Neural cell (in vitro differentiated cells): Measurements from ENCODE around the gene CRLF2. TPM values are rescaled to one million over a fixed set of nuclear protein-coding genes. Genes with fewer than 3 reads are reported as not detected.
"Not testable (repeated sequence)": the region's sequence is repeated elsewhere in the genome, so short reads cannot be mapped to it uniquely, and the experiment has no call there.

Experiments
- H2AFZ ChIP-seq: fragments of 200-600, 300-800 bp; sonication (generic), shearing (Covaris generic); 2 replicates; pipeline ENCODE4 v1.6.0; 2014; ENCODE audit warnings: low read depth, mild to moderate bottlenecking, antibody characterized with exemption, low read length, moderate library complexity
- H3F3A ChIP-seq: fragments of 200-600 bp; shearing (Covaris generic); 2 replicates; pipeline ENCODE4 v1.6.1; 2016; ENCODE audit warnings: mild to moderate bottlenecking, moderate library complexity, mixed read lengths, antibody characterized with exemption, low read length; ENCODE audit not compliant: insufficient read depth, poor library complexity, severe bottlenecking
- H3K27ac ChIP-seq: fragments of 200-600, 300-800 bp; sonication (generic), shearing (Covaris generic); 2 replicates; pipeline ENCODE4 v1.5.1; 2014; ENCODE audit warnings: mild to moderate bottlenecking, low read length, moderate library complexity
- H3K27me3 ChIP-seq: fragments of 300-800, 200-600 bp; sonication (generic), shearing (Covaris generic); 2 replicates; pipeline ENCODE4 v1.6.0; 2014; ENCODE audit warnings: mild to moderate bottlenecking, low read depth, low read length, moderate library complexity; ENCODE audit not compliant: insufficient read depth
- H3K36me3 ChIP-seq: fragments of 300-800, 200-600 bp; sonication (generic), shearing (Covaris generic); 2 replicates; pipeline ENCODE4 v1.5.1; 2014; ENCODE audit warnings: mild to moderate bottlenecking, antibody characterized with exemption, low read length, moderate library complexity; ENCODE audit not compliant: insufficient read depth
- H3K4me2 ChIP-seq: fragments of 300-800, 200-600 bp; sonication (generic), shearing (Covaris generic); 2 replicates; pipeline ENCODE4 v1.6.0; 2014; ENCODE audit warnings: mild to moderate bottlenecking, low read length
- H3K4me3 ChIP-seq: fragments of 300-800, 200-600 bp; sonication (generic), shearing (Covaris generic); 2 replicates; pipeline ENCODE4 v1.5.1; 2014; ENCODE audit warnings: mild to moderate bottlenecking, low read length, moderate library complexity
- H3K79me2 ChIP-seq: fragments of 200-600 bp; shearing (Covaris generic); replicated peaks from 2 replicates; pipeline ENCODE4 v1.6.0; 2014; ENCODE audit warnings: mild to moderate bottlenecking, low read length, moderate library complexity; ENCODE audit not compliant: insufficient read depth
- H3K9ac ChIP-seq: fragments of 300-800, 200-600 bp; sonication (generic), shearing (Covaris generic); 2 replicates; pipeline ENCODE4 v1.6.1; 2016; ENCODE audit warnings: mild to moderate bottlenecking, low read length, mixed read lengths
- H3K9me2 ChIP-seq: fragments of 200-600 bp; shearing (Covaris generic); 2 replicates; pipeline ENCODE4 v1.6.1; 2016; ENCODE audit warnings: mild to moderate bottlenecking, low read length, mixed read lengths; ENCODE audit not compliant: insufficient read depth
- H3K9me3 ChIP-seq: fragments of 200-600, 300-800 bp; sonication (generic), shearing (Covaris generic); 2 replicates; pipeline ENCODE4 v1.6.1; 2016; ENCODE audit warnings: mild to moderate bottlenecking, mixed run types, low read length, moderate library complexity, mixed read lengths
- H4K20me1 ChIP-seq: fragments of 200-600 bp; shearing (Covaris generic); 2 replicates; pipeline ENCODE4 v1.6.1; 2016; ENCODE audit warnings: mild to moderate bottlenecking, mixed run types; ENCODE audit not compliant: insufficient read depth
- CTCF ChIP-seq: fragments of 450-650 bp; IDR thresholded peaks from 2 replicates; pipeline ENCODE4 v1.5.1; 2014; ENCODE audit warnings: antibody characterized with exemption, mild to moderate bottlenecking, moderate library complexity; ENCODE audit not compliant: poor library complexity, severe bottlenecking
- EP300 ChIP-seq: fragments of 450-650 bp; conservative IDR thresholded peaks from 2 replicates; pipeline ENCODE4 v1.6.1; 2014; ENCODE audit warnings: antibody characterized with exemption, mild to moderate bottlenecking, moderate library complexity; ENCODE audit not compliant: poor library complexity, severe bottlenecking
- EZH2 ChIP-seq: fragments of 200-600, 300-800 bp; shearing (Covaris generic), sonication (generic); IDR thresholded peaks from 2 replicates; pipeline ENCODE4 v1.6.1; 2014; ENCODE audit warnings: antibody characterized with exemption, low read length, borderline replicate concordance, mild to moderate bottlenecking; ENCODE audit not compliant: insufficient read depth, poor library complexity, severe bottlenecking
- MXI1 ChIP-seq: fragments of 450-650 bp; conservative IDR thresholded peaks from 2 replicates; pipeline ENCODE4 v1.6.1; 2014; ENCODE audit warnings: antibody characterized with exemption, mild to moderate bottlenecking; ENCODE audit not compliant: poor library complexity, severe bottlenecking
- POLR2AphosphoS5 ChIP-seq: IDR thresholded peaks from 2 replicates; pipeline ENCODE4 v1.6.1; 2012
- RAD21 ChIP-seq: fragments of 450-650 bp; conservative IDR thresholded peaks from 2 replicates; pipeline ENCODE4 v1.6.1; 2014; ENCODE audit warnings: antibody characterized with exemption, mild to moderate bottlenecking, moderate library complexity
- REST ChIP-seq: IDR thresholded peaks from 2 replicates; pipeline ENCODE4 v1.6.1; 2012; ENCODE audit warnings: borderline replicate concordance
- SMC3 ChIP-seq: fragments of 450-650 bp; conservative IDR thresholded peaks from 2 replicates; pipeline ENCODE4 v1.6.1; 2014; ENCODE audit warnings: antibody characterized with exemption, mild to moderate bottlenecking, moderate library complexity; ENCODE audit not compliant: poor library complexity
- TAF1 ChIP-seq: IDR thresholded peaks from 2 replicates; pipeline ENCODE4 v1.6.1; 2012; ENCODE audit warnings: low read depth
- polyA plus RNA-seq: library from polyadenylated mRNA; depleted of rRNA; stranded (reverse); fragments of >200 nt; gene quantifications from 2 replicates; pipeline ENCODE4 v1.2.3, GENCODE V29; 2014

The CRLF2 gene
- polyA plus RNA-seq, 1 donor from 2014 or later, result not detected

GRCh38 chrX:1172496-1172895 lies 40.0 kb downstream of the CRLF2 start:
- no peak overlapping the region for H3K4me3 ChIP-seq
- H4K20me1 ChIP-seq, result no peaks in the 10 kb centered on the region
- no peaks in the 10 kb centered on the region for H3K9me3 ChIP-seq
- H3K9me2 ChIP-seq, result no peaks in the 10 kb centered on the region
- H3K9ac ChIP-seq, result no peak overlapping the region
- H3K27me3 ChIP-seq, result no peaks in the 10 kb centered on the region
- H3K4me2 ChIP-seq, result no peak overlapping the region
- no peaks in the 10 kb centered on the region for H3K79me2 ChIP-seq
- H3K27ac ChIP-seq, result no peak overlapping the region
- no peak overlapping the region for H2AFZ ChIP-seq
- H3F3A ChIP-seq, result no peaks in the 10 kb centered on the region
- TF ChIP-seq MXI1 (no peak), TAF1 (no peak), POLR2AphosphoS5 (no peak), RAD21 (no peak), CTCF (no peak), REST (no peak), SMC3 (no peak), EP300 (no peak), EZH2 (no peak)
- H3K36me3 ChIP-seq, result no peaks in the 10 kb centered on the region

- H3K9me2 ChIP-seq, H3K4me3 ChIP-seq, H3K36me3 ChIP-seq, H4K20me1 ChIP-seq, H3K27ac ChIP-seq, H3K9ac ChIP-seq, H3F3A ChIP-seq, H2AFZ ChIP-seq, H3K4me2 ChIP-seq, H3K9me3 ChIP-seq, H3K79me2 ChIP-seq, H3K27me3 ChIP-seq: not testable (repeated sequence)
Measured at GRCh38 chrX:1171915-1172314, 40.5 kb downstream of the CRLF2 start.

GRCh38 chrX:1170243-1170642 lies 42.2 kb downstream of the CRLF2 start:
- H3K79me2 ChIP-seq, result no peaks in the 10 kb centered on the region
- no peak overlapping the region for H3K4me3 ChIP-seq
- no peak overlapping the region for H3K4me2 ChIP-seq
- TF ChIP-seq CTCF (no peak), REST (no peak), SMC3 (no peak), TAF1 (no peak), POLR2AphosphoS5 (no peak), EP300 (no peak), RAD21 (no peak)
- no peaks in the 10 kb centered on the region for H3F3A ChIP-seq
- H3K9me2 ChIP-seq, result no peaks in the 10 kb centered on the region
- no peaks in the 10 kb centered on the region for H4K20me1 ChIP-seq
- H3K9me3 ChIP-seq, result no peaks in the 10 kb centered on the region
- no peak overlapping the region for H2AFZ ChIP-seq
- no peak overlapping the region for H3K27ac ChIP-seq
- H3K9ac ChIP-seq, result no peak overlapping the region
- no peaks in the 10 kb centered on the region for H3K36me3 ChIP-seq
- no peaks in the 10 kb centered on the region for H3K27me3 ChIP-seq
